GM18507 (cell line): ENCODE data around the gene TEX2.
"Not testable (repeated sequence)": the region's sequence is repeated elsewhere in the genome, so short reads cannot be mapped to it uniquely, and the experiment has no call there.

Source experiments
- DNase-seq: peaks from one replicate; pipeline ENCODE4 v3.0.0; 2011; ENCODE audit warnings: low read depth; ENCODE audit not compliant: insufficient read length; ENCODE audit errors: extremely low spot score
- FAIRE-seq: peaks from 2 replicates; lab custom pipeline; 2011; peaks lifted over from hg19 to GRCh38; lab: Jason Lieb, UNC

The TEX2 gene

GRCh38 chr17:64188088-64188487 lies 75.0 kb downstream of the TEX2 start:
- DNase-seq (no peak), FAIRE-seq (no peak)

- FAIRE-seq (no peak), DNase-seq (no peak)
These were observed 75.8 kb downstream of the TEX2 start for GRCh38 chr17:64187093-64187895.

- no peak for FAIRE-seq
These were observed 76.6 kb downstream of the TEX2 start for GRCh38 chr17:64186171-64187092.

GRCh38 chr17:64185557-64185956 lies 77.5 kb downstream of the TEX2 start:
- FAIRE-seq, DNase-seq: not testable (repeated sequence)

More at GRCh38 chr17:64186171-64187092, 76.6 kb downstream of the TEX2 start:
- no peak for DNase-seq

GRCh38 chr17:64185101-64185500 lies 78.0 kb downstream of the TEX2 start:
- FAIRE-seq: no peak
- DNase-seq: no peak

GRCh38 chr17:64183815-64184214 lies 79.2 kb downstream of the TEX2 start:
- DNase-seq (no peak), FAIRE-seq (no peak)

GRCh38 chr17:64182325-64183012 lies 80.6 kb downstream of the TEX2 start:
- FAIRE-seq: no peak
- no peak for DNase-seq

- no peak for FAIRE-seq
- no peak for DNase-seq
These were observed 82.7 kb downstream of the TEX2 start for GRCh38 chr17:64180089-64181073.

- not testable (repeated sequence) for FAIRE-seq, DNase-seq
These were observed 84.0 kb downstream of the TEX2 start for GRCh38 chr17:64179024-64179423.

- FAIRE-seq: no peak
- no peak for DNase-seq
These were observed 84.8 kb downstream of the TEX2 start for GRCh38 chr17:64178011-64178825.

- FAIRE-seq: no peak
These were observed 85.6 kb downstream of the TEX2 start for GRCh38 chr17:64177311-64178010.

GRCh38 chr17:64176556-64176955 lies 86.5 kb downstream of the TEX2 start:
- FAIRE-seq (no peak), DNase-seq (no peak)

More at GRCh38 chr17:64177311-64178010, 85.6 kb downstream of the TEX2 start:
- DNase-seq: no peak

GRCh38 chr17:64174686-64175456 lies 88.2 kb downstream of the TEX2 start:
- FAIRE-seq (no peak), DNase-seq (no peak)

GRCh38 chr17:64173646-64174045 lies 89.4 kb downstream of the TEX2 start:
- DNase-seq (no peak), FAIRE-seq (no peak)

- FAIRE-seq (no peak), DNase-seq (no peak)
These were observed 90.5 kb downstream of the TEX2 start for GRCh38 chr17:64172510-64172909.

- FAIRE-seq (no peak), DNase-seq (no peak)
These were observed 92.0 kb downstream of the TEX2 start for GRCh38 chr17:64171041-64171440.

GRCh38 chr17:64170286-64170685 lies 92.8 kb downstream of the TEX2 start:
- FAIRE-seq: no peak

More at GRCh38 chr17:64170286-64170685, 92.8 kb downstream of the TEX2 start:
- DNase-seq: no peak
